Measurements from ENCODE around the gene IPPK.

Gene IPPK, protein sequence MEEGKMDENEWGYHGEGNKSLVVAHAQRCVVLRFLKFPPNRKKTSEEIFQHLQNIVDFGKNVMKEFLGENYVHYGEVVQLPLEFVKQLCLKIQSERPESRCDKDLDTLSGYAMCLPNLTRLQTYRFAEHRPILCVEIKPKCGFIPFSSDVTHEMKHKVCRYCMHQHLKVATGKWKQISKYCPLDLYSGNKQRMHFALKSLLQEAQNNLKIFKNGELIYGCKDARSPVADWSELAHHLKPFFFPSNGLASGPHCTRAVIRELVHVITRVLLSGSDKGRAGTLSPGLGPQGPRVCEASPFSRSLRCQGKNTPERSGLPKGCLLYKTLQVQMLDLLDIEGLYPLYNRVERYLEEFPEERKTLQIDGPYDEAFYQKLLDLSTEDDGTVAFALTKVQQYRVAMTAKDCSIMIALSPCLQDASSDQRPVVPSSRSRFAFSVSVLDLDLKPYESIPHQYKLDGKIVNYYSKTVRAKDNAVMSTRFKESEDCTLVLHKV

DNA sequence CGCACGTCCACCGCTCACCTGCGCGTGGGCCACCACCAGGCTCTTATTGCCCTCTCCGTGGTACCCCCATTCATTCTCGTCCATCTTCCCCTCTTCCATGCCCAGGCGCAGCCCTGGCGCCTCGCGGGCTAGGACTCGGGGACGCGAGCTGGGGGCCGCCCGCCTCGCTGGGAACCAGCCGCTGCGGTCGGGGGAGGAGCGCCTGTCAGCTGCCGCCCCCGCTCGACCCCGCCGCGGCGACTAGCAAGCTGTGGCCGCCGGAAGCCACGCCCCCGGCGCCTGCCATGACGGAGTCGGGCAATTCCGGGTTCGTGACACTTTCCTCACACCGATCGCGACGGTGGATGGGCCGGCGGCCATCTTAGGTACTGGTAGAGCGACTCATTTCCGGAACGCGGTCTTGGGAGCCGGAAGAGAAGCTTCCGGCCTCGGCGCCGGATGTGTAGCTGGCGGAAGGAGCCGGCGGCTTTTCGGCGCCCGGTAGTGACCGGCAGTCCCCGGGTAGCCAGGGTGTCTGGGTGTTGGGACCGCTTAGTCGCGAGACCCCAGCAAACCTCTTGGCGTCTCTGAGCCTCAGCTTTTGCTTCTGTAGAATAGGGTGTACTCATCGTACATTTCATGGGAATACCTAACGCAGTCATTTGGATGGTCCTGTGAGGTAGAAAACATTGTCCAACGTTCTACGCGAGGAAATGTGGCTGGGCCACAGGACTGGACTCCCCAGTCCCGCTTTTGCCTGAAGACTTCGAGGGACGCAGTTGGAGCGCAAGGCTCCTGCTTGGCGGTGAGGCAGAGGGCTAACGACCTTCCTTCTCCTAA is at the start of gene IPPK:
IPPK (minus strand) TSS at position 242 of the 819 bp plus-strand sequence; CDS start at position 99, 143 bp downstream.
- DNase-seq (ENCODE audit: low read depth in 2 of 2), result peak; percentile 92 to 93

DNA sequence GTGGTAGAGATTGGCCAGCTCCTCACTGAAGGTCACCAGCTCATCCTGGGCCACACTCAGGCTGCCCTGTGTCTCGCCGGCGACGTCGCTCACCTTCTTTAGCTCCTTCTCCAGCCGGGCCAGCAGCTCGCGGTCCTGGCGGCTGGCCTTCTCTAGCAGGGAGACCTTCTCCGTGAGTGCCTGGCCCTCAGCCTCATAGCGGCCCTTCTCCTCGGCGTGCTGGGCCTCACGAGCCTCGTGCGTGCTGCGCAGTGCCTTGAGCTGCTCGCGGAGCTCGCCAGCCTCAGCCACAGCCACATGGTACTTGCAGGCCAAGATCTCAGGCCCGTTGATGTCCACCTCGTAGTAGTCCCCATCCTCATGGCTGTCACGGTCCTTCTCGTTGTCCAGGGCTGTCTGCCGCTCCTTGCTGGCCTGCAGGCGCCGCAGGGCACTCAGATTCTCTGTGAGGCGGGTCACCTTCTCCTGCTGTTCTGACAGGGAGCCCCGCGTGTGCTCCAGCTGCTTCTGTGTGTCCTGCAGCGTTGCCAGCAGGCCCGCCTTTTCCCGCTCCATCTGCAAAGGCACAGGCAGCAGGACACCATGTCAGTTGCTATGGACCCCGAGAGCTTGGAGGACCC is 49.2 kb upstream of the IPPK start:
- no peak for DNase-seq (ENCODE audit: low read depth in 2 of 2)

DNA sequence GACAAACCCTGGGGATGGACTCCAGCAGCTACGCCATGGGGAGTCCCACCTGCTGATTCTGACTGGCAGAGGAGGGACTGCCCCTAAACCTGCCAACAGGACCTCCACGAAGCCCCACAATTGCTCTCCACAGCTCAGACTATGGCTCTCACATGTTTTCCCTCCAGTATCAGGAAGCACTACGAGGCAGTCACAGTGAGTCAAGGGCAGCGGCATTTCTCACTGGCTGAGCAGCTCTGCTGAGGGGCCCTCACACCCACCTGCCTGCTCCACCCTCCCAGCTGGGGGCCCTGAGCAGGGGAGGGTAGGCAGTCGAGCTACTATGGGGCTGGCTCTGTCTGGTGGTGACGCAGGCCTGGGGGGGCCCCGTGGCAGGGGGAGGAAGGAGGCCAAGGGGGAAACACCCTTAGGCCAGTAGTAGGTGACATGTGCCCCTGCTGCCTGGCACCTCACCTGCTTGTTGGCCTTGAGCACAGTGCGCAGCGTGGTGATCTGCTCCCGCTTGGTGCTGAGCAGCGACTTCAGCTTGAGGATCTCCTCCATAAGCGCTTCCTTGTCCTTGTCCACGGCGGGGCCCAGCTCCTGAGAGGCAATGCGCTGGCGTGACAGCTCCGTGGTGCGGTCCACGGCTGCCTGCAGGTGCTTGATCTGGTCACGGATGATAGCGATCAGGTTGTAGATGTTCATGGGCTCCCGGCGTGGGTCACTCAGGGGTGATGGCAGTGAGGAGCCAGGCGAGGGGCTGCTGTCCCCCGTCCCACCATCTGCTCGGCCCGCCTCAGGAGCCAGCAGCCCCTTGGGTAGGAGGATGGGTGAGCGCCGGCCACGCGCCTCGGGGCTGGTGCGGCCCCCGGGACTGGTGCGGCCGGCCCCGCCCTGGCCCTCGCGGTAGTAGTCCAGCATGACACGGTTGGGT is 48.4 kb upstream of the IPPK start:
- DNase-seq (ENCODE audit: low read depth in 2 of 2), result no peak

DNA sequence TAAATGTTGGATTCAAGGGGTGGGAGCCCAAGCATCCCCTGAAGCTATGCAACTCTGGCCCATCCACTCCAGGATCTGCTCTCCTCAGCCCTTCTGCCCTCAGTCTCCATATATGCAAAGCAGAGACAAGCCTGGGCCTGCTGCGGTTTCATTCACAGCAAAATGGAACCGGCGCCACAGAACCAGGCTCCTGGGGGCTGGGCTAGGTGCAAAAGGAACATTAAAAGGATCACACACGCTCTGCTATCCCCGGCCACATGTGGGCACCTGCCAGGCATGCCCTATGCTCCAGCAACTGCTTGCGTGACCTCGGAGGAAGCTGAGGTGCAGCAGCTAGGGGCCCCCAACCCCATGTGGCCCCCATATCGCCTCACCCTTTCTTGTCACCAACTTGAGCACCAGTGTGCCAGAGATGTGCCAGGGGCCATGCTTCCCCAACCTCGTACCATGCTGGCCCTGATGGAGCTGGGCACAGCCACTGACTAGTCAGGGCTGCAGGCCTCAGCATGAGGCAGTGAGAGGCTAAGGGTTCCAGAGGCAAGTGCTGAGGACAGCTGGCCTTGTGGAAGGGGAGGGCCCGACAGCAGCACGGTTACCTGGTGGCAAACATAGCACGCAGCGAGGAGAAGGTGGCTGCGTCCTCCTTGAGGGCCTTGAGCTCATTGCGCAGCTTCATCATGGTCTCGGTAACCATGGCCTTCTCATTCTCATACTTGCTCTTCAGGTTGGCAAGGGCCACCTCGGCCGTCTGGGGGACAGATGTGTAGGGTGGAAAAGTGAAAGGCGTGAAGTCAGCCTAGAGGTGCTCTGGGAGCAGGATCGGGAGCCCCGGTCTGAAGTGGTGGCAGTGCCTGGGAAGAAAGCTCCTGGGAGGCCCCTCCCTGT is 47.5 kb upstream of the IPPK start:
- DNase-seq (ENCODE audit: low read depth in 2 of 2), result no peak

DNA sequence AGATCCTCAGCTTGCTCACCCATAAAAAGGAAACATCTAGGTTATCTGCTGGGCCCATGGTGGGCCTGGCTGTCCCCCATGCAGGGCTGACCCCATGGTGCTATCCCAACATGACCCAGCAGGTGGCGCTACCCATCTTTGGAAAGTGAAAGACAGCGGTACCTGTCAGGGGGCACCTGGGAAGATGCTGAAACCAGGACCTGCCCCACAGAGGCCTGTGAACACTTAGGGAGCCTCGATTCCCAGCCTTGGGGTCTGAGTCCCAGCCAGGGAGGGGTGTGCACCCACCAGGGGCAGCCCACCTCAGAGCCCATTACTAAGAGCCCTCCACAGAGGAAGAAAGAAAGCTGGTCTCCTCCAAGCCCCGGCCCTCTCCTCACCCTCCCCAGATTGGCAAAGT is 46.6 kb upstream of the IPPK start:
- peak; percentile 71 to 87 for DNase-seq (ENCODE audit: low read depth in 2 of 2)

DNA sequence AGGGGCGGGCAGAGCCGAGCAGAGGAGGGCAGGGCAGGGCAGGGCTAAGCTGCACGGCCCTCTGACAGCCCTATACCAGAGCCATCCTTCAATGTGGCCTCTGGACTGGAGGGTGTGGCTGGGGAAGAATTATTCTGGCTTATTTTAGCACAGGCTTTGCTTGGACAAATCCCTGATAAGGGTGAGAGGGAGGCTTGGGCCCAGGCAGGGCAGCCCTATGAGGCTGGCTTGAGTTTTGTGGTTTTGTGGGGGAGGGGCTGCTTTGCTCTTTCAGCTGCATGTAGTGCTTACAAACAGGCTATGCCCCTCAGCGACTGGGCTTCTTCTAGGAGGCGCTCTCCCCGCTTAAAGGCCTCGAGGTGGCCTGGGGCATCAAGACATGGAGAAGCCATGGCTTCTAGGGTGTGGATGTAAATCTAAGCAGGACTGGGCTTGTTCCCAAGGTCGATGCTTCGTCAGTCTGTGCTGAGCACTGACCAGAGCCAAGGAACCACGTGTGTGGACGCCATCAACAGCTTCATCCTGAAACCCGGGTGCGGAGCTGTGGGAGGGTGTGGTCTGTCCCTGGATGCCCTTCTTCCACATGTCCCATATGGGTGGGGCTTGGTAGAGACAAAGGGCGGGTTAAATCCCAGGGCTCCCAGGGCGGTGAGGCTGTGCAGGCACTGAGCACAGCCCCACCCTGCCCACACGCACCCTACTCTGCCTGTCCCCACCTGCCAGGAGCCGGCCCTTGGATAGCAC is 45.7 kb upstream of the IPPK start:
- no peak for DNase-seq (ENCODE audit: low read depth in 2 of 2)

DNA sequence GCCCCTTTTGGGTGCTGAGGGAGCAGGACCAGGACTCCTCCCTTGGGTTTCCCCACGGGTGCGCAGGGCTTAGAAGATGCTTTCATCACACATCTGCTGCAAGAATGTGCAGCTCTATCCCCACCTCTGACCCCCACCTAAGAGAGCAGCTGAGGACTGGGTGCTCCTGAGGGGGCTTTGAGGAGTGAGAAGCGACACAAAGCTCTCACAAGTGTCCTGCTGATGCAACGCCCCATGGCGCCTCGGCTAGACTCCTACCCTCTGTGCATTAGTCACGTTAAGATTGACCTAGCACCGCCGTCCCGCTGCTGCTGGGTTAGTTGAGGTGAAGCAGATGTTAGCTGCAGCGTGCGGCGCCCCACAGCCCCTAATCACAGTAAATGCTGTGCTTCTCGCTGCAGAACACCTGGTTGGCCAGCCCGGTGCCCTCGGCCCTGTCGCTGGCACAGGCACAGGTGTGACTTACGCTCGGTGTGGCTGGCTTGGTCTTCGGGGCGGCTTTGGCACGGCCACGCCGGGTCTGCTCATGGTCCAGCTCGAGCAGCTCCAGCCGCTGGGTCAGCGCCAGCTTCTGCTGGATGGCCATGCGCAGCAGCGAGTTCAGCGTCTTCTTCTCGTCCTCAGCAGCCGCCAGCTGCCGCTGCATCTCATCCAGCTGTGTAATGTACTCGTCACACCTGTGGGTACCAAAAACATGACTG is 45.0 kb upstream of the IPPK start:
- no peak for DNase-seq (ENCODE audit: low read depth in 2 of 2)

DNA sequence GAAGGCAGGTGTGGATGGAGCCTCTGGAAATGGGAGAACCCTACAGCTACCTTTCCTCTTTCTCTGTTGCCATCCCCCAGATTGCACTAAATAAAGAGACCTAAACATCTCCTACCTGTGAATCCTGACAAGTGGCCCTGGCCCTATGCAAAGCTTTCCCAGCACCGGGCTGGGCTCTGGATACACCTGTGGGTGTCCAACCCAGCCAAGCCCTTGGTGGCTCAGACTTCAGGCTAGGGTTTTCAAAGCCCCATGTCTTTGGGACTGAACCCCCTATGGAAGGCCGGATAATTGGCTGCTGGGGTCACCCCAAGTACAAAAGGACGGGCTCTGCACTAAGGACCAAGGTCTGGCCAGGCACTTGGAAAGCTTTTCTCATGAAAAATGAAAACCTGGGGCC is 44.1 kb upstream of the IPPK start:
- DNase-seq (ENCODE audit: low read depth in 2 of 2), result no peak

DNA sequence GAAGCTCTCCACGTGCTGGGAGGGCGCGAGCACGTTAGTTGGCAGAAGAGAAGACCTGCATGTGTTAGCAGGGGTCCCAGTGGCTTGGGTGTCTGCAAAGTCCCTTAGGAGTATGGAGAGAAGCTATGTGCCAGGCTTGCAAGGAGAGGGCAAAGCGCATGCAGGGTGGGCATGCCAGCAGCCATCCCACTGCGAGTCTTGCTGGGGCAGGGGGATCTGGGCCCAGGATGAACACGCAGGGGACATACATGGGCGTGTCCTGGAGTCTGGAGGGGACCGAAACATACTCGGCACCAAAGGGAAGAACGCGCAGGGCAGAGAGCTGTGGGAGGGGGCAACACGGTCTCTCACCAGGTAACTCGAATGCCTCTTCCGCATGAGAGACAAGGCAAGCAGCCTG is 43.6 kb upstream of the IPPK start:
- no peak for DNase-seq (ENCODE audit: low read depth in 2 of 2)

GRCh38 chr9:92712767-92713166 is 42.8 kb upstream of the IPPK start:
- no peak for DNase-seq (ENCODE audit: low read depth in 2 of 2)

GRCh38 chr9:92711844-92712243 is 41.9 kb upstream of the IPPK start:
- DNase-seq (ENCODE audit: low read depth in 2 of 2), result no peak

DNA sequence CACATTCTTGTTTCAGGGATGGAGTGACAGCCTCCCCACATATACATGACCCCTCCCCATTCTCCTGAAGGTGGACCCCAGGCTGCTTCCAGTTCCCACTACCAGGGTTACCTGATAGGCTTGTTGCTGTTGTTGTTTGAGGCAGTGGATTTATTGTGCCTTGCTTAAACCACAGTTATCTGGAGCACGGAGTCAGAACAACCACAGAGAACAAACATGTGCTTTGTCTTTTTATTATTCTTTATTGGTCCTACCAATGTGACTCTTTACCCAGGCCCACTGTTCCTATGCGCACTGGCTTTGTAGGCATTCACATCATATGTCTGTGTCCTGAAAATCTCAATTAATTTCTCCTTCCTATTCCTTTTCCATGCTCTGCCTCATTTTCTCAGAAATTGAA is 41.2 kb upstream of the IPPK start:
- no peak for DNase-seq (ENCODE audit: low read depth in 2 of 2)

GRCh38 chr9:92710368-92710767 is 40.4 kb upstream of the IPPK start:
- DNase-seq (ENCODE audit: low read depth in 2 of 2), result no peak

DNA sequence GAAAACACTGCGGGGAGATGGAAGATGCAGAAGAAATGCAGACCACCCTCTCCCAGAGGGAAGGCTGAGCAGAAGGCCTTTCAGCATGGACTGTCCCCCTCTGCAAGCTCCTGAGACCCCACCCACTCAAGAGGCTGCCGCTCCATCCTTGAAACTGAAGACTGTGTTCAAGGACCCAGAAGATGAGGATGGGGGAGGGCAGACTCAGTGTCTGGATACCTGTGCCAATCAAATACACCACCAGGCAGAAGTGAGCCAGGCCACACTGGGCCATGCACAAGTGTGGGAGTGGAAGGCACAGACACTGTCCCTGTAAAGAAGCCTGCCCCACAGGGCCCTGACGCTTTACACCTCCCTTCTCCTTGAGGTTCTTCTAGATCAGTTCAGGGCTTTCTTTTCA is 40.0 kb upstream of the IPPK start:
- no peak for DNase-seq (ENCODE audit: low read depth in 2 of 2)

DNA sequence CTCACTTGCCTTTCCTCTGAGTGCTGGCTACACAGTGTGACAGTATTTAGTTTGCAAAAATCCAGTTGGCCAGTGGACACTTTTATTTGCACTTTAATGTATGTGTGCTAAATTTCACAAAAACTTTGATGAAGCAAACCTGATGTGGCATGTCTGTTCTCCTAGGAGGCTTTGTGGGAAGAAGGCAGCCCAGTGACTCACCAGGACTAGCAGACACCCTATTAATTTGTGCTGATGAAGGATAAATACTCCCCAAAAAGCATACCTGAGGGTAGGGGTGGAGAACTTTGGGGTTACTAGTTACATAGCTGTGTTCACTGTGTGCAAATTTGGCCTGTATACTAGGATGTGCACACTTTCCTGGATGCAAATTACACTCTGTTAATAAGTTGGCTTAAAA is 39.3 kb upstream of the IPPK start:
- DNase-seq (ENCODE audit: low read depth in 2 of 2), result no peak

GRCh38 chr9:92707530-92707929 is 37.6 kb upstream of the IPPK start:
- no peak for DNase-seq (ENCODE audit: low read depth in 2 of 2)

DNA sequence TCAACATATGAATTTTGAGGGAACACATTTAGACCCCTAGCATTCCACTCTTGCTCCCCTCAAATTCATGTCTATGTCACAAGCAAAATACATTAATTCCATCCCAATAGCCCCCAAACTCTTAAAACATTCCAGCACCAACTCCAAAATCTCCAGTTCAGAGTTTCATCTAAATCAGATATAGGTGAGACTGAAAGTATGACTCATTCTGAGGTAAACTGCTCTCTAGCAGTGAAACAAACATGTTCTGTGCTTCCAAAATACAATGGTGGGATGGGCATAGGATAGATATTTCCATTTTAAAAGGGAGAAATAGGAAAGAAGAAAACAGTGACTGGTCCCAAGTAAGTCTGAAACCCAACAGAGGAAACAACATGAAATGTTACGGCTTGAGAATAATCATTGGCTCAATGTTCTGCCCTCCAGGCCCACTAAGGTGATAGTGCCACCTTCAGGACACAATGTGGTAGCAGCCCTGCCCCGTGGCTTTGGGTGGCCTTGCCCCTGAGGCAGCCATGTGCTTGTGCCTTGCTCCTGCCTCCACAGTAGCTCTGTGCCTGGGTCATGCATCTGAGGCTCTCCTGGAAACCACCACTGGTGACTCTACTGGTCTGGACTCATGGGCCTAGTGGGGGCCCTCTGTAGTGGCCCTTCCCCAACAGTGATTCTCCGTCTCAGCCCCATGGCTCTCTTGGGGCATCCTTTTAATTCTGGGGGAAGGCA is 36.4 kb upstream of the IPPK start:
- no peak for DNase-seq (ENCODE audit: low read depth in 2 of 2)

DNA sequence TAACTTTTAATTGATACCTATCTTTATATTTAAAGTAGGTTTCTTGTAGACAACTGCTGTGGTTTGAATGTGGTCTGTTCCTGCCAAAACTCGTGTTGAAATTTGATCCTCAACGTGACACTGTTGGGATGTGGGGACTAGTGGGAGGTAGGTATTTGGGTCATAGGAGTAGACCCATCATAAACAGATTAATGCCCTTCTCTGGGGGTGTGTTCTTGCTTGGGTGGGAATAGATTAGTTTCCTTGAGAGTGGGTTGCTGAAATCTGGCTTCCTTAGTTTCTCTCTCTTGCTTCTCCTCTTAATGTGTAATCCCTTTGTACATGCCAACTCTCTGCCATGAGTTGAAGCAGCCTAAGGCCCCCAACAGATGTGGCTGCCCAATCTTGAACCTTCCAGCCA is 34.6 kb upstream of the IPPK start:
- DNase-seq (ENCODE audit: low read depth in 2 of 2), result no peak

Data from stimulated activated CD8-positive, alpha-beta memory T cell treated with anti-CD3 and anti-CD28 coated beads, Interleukin-7, amount 100 ng/mL, for 1 hour (primary cell).